Neural progenitor cell (in vitro differentiated cells): Measurements from ENCODE around the gene RBM28. TPM values are rescaled to one million over a fixed set of nuclear protein-coding genes. Genes with fewer than 3 reads are reported as not detected.

Source experiments
- DNase-seq: peaks from one replicate; pipeline ENCODE4 v3.0.0-alpha.2; 2016; ENCODE audit warnings: low spot score
- H2AFZ ChIP-seq: fragments of 200-600 bp; sonication (generic); replicated peaks from 2 replicates; pipeline ENCODE4 v1.6.1; 2016; ENCODE audit warnings: antibody characterized with exemption
- H3F3A ChIP-seq: fragments of 200-600 bp; sonication (generic); 2 replicates; pipeline ENCODE4 v1.6.1; 2016; ENCODE audit warnings: antibody characterized with exemption, low read depth
- H3K27ac ChIP-seq: fragments of 200-600 bp; sonication (generic); 2 replicates; pipeline ENCODE4 v1.5.1; 2016; ENCODE audit warnings: mild to moderate bottlenecking
- H3K27me3 ChIP-seq: fragments of 200-600 bp; sonication (generic); 2 replicates; pipeline ENCODE4 v1.6.1; 2016; ENCODE audit warnings: mild to moderate bottlenecking, moderate library complexity
- H3K36me3 ChIP-seq: fragments of 200-600 bp; sonication (generic); 2 replicates; pipeline ENCODE4 v1.5.1; 2016
- H3K4me1 ChIP-seq: fragments of 200-600 bp; sonication (generic); 2 replicates; pipeline ENCODE4 v1.6.1; 2016; ENCODE audit warnings: mixed run types
- H3K4me2 ChIP-seq: fragments of 200-600 bp; sonication (generic); 2 replicates; pipeline ENCODE4 v1.6.1; 2016
- H3K4me3 ChIP-seq: fragments of 200-600 bp; sonication (generic); 2 replicates; pipeline ENCODE4 v1.5.1; 2016
- H3K79me2 ChIP-seq: fragments of 200-600 bp; sonication (generic); 2 replicates; pipeline ENCODE4 v1.6.1; 2016; ENCODE audit warnings: low read depth
- H3K9ac ChIP-seq: fragments of 200-600 bp; sonication (generic); 2 replicates; pipeline ENCODE4 v1.6.1; 2016
- H3K9me3 ChIP-seq: fragments of 200-600 bp; sonication (generic); 2 replicates; pipeline ENCODE4 v1.5.1; 2016; ENCODE audit warnings: low read depth
- H4K20me1 ChIP-seq: fragments of 200-600 bp; sonication (generic); 2 replicates; pipeline ENCODE4 v1.6.1; 2016; ENCODE audit warnings: low read depth
- H3K27ac Mint-ChIP-seq: 3 replicates; pipeline ENCODE4 v1.8.0; 2021; ENCODE audit warnings: mixed read lengths
- H3K27me3 Mint-ChIP-seq: 2 replicates; pipeline ENCODE4 v1.8.0; 2022; ENCODE audit warnings: low read depth, mild to moderate bottlenecking, inconsistent platforms, moderate library complexity, mixed read lengths; ENCODE audit not compliant: insufficient read depth
- H3K36me3 Mint-ChIP-seq: 3 replicates; pipeline ENCODE4 v1.8.0; 2021; ENCODE audit warnings: mixed read lengths
- H3K4me1 Mint-ChIP-seq: 3 replicates; pipeline ENCODE4 v1.8.0; 2021; ENCODE audit warnings: mixed read lengths
- H3K4me3 Mint-ChIP-seq: 3 replicates; pipeline ENCODE4 v1.8.0; 2021; ENCODE audit warnings: mild to moderate bottlenecking, moderate library complexity, mixed read lengths
- H3K9me3 Mint-ChIP-seq: 3 replicates; pipeline ENCODE4 v1.8.0; 2020; ENCODE audit warnings: mixed read lengths
- CTCF ChIP-seq: fragments of 200-600 bp; sonication (generic); IDR thresholded peaks from 2 replicates; pipeline ENCODE4 v1.5.1; 2017; ENCODE audit warnings: antibody characterized with exemption, mild to moderate bottlenecking
- EZH2 ChIP-seq: fragments of 200-600 bp; sonication (generic); IDR thresholded peaks from 2 replicates; pipeline ENCODE4 v1.6.1; 2017; ENCODE audit warnings: antibody characterized with exemption, mild to moderate bottlenecking, moderate library complexity
- EZH2phosphoT487 ChIP-seq: fragments of 200-600 bp; sonication (generic); IDR thresholded peaks from 2 replicates; pipeline ENCODE4 v1.6.1; 2017; ENCODE audit warnings: antibody characterized with exemption
- total RNA-seq: library from RNA; depleted of rRNA; stranded (reverse); fragments of >200 nt; gene quantifications from 2 replicates; pipeline ENCODE4 v1.2.3, GENCODE V29; 2015; ENCODE audit warnings: low replicate concordance

RBM28 gene
- total RNA-seq, 1 donor from 2014 or later = 33.5 TPM

GRCh38 chr7:128359939-128360338 is 16.2 kb upstream of the RBM28 start:
- peaks cover 13% of the 10 kb centered on the region for H3F3A ChIP-seq
- peaks cover 2% of the 10 kb centered on the region for H3K36me3 Mint-ChIP-seq
- no peak overlapping the region for H3K27ac Mint-ChIP-seq
- H4K20me1 ChIP-seq = no peaks in the 10 kb centered on the region
- H3K4me2 ChIP-seq = peak overlapping the region; percentile 97
- H2AFZ ChIP-seq = no peak overlapping the region
- H3K4me1 ChIP-seq = peaks cover 7% of the 10 kb centered on the region
- no peaks in the 10 kb centered on the region for H3K36me3 ChIP-seq
- DNase-seq = no peak
- peaks cover 51% of the 10 kb centered on the region for H3K27me3 Mint-ChIP-seq
- no peak overlapping the region for H3K27ac ChIP-seq
- H3K4me3 Mint-ChIP-seq = peak overlapping the region; percentile 71
- no peaks in the 10 kb centered on the region for H3K9me3 Mint-ChIP-seq
- H3K4me1 Mint-ChIP-seq = peaks cover 36% of the 10 kb centered on the region
- no peaks in the 10 kb centered on the region for H3K79me2 ChIP-seq
- no peak for TF ChIP-seq EZH2
- no peak for TF ChIP-seq CTCF
- no peak for TF ChIP-seq EZH2phosphoT487
- H3K9me3 ChIP-seq = no peaks in the 10 kb centered on the region
- H3K27me3 ChIP-seq = peaks cover 93% of the 10 kb centered on the region
- no peak overlapping the region for H3K9ac ChIP-seq
- peak overlapping the region; percentile 67 for H3K4me3 ChIP-seq

- Mint-ChIP-seq H3K9me3 (no peaks in the 10 kb centered on the region), H3K27me3 (peaks cover 48% of the 10 kb centered on the region), H3K4me3 (peak overlapping the region; percentile 33), H3K4me1 (peaks cover 36% of the 10 kb centered on the region), H3K27ac (no peak overlapping the region), H3K36me3 (peaks cover 2% of the 10 kb centered on the region)
- H3K9ac ChIP-seq = no peak overlapping the region
- H3K4me2 ChIP-seq = no peak overlapping the region
- H3K36me3 ChIP-seq = no peaks in the 10 kb centered on the region
- no peak overlapping the region for H2AFZ ChIP-seq
- no peak overlapping the region for H3K4me3 ChIP-seq
- H3K27me3 ChIP-seq = peaks cover 93% of the 10 kb centered on the region
- peaks cover 13% of the 10 kb centered on the region for H3F3A ChIP-seq
- no peak for DNase-seq
- TF ChIP-seq EZH2 (no peak), CTCF (no peak), EZH2phosphoT487 (no peak)
- H4K20me1 ChIP-seq = no peaks in the 10 kb centered on the region
- H3K79me2 ChIP-seq = no peaks in the 10 kb centered on the region
- no peak overlapping the region for H3K27ac ChIP-seq
- H3K4me1 ChIP-seq = peaks cover 7% of the 10 kb centered on the region
- no peaks in the 10 kb centered on the region for H3K9me3 ChIP-seq
These were observed 15.6 kb upstream of the RBM28 start for GRCh38 chr7:128359336-128359735.

GRCh38 chr7:128358233-128358632 is 14.5 kb upstream of the RBM28 start:
- Histone ChIP-seq H3K9me3 (no peaks in the 10 kb centered on the region), H3K9ac (no peak overlapping the region), H3K27ac (no peak overlapping the region), H3K4me1 (peaks cover 7% of the 10 kb centered on the region), H3F3A (peaks cover 9% of the 10 kb centered on the region), H3K4me3 (no peak overlapping the region), H4K20me1 (no peaks in the 10 kb centered on the region), H3K79me2 (no peaks in the 10 kb centered on the region), H3K36me3 (no peaks in the 10 kb centered on the region), H2AFZ (no peak overlapping the region), H3K27me3 (peaks cover 93% of the 10 kb centered on the region), H3K4me2 (no peak overlapping the region)
- H3K36me3 Mint-ChIP-seq = peaks cover 2% of the 10 kb centered on the region
- H3K9me3 Mint-ChIP-seq = no peaks in the 10 kb centered on the region
- no peak for DNase-seq
- no peak overlapping the region for H3K27ac Mint-ChIP-seq
- peaks cover 39% of the 10 kb centered on the region for H3K4me1 Mint-ChIP-seq
- peak overlapping the region; percentile 55 for H3K4me3 Mint-ChIP-seq
- TF ChIP-seq EZH2phosphoT487 (no peak), CTCF (no peak), EZH2 (no peak)
- H3K27me3 Mint-ChIP-seq = peaks cover 43% of the 10 kb centered on the region
